Adrenal gland (tissue), 12 donors: Measurements from ENCODE around the gene HOXD11. TPM values are rescaled to one million over a fixed set of nuclear protein-coding genes. Genes with fewer than 3 reads are reported as not detected.

ENCODE experiments used
- DNase-seq, 7 donors: peaks; one replicate each; pipeline ENCODE4 v3.0.0-alpha.2; 2019 to 2020
- H3K27ac ChIP-seq, 5 donors: fragments of 200-600 bp; sonication (generic) in 4 of 5; 1 replicate in 3 of 5; 2 replicates in 2 of 5; pipeline versions ENCODE4 v1.5.1 to v1.8.0; 2016 to 2020; ENCODE audit warnings: mild to moderate bottlenecking in 1 of 5
- H3K27me3 ChIP-seq: fragments of 200-600 bp; 2 replicates; pipeline ENCODE4 v1.8.0; 2021
- H3K36me3 ChIP-seq, 2 donors: fragments of 200-600 bp; replicated peaks in 1 of 2; 1 replicate in 1 of 2; 2 replicates in 1 of 2; pipeline versions ENCODE4 v1.5.1 to v1.8.0; 2018 to 2022
- H3K4me1 ChIP-seq, 2 donors: fragments of 200-600 bp; replicated peaks in 1 of 2; 1 replicate in 1 of 2; 2 replicates in 1 of 2; pipeline versions ENCODE4 v1.5.1 to v1.8.0; 2018 to 2021
- H3K4me3 ChIP-seq, 4 donors: fragments of 200-600 bp; sonication (generic) in 3 of 4; one replicate each; pipeline ENCODE4 v1.5.1; 2016 to 2018
- H3K9me3 ChIP-seq, 3 donors: fragments of 200-600 bp; sonication (generic) in 1 of 3; replicated peaks in 1 of 3; 1 replicate in 2 of 3; 2 replicates in 1 of 3; pipeline versions ENCODE4 v1.5.1 to v1.8.0; 2016 to 2021
- POLR2A ChIP-seq, 2 donors: fragments of 450-650 bp; IDR thresholded peaks; one replicate each; pipeline ENCODE4 v1.6.1; 2017; ENCODE audit warnings: antibody characterized with exemption in 2 of 2, mild to moderate bottlenecking in 2 of 2, moderate library complexity in 1 of 2
- WGBS, 4 donors: extraction: QIAGEN DNeasy Blood & Tissue Kit in 2 of 4; methylation state at CpG; one replicate each; pipeline versions ENCODE4 v1.1.5 to v1.1.7; 2013 to 2017; 5-methylcytosine and 5-hydroxymethylcytosine counted together
- intact Hi-C, 2 donors: fragments of 100-400 bp; cut with DNase I; formaldehyde crosslinking; loops; one replicate each; pipeline versions ENCODE4 v1.14.1 to v1.15.0; 2022 to 2023
- polyA plus RNA-seq, 3 donors: library from polyadenylated mRNA; stranded (reverse); fragments of 200-250 nt in 2 of 3; fragments of 350-450 nt in 1 of 3; fragmentation: Illumina TruSeq in 1 of 3; extraction: RNeasy Lipid Tissue Mini Kit (QIAGEN cat#74804) in 1 of 3; gene quantifications; one replicate each; pipeline ENCODE4 v1.2.3, GENCODE V29; 2013 to 2014
- total RNA-seq, 9 donors: library from RNA; depleted of rRNA in 4 of 9; stranded (reverse); fragments of >200 nt in 4 of 9; fragments of 120-200 nt in 1 of 9; fragmentation: NEBNext Ultra II Directional in 1 of 9; extraction: Animal tissue kit (Norgen Biotek cat#: 25700) in 1 of 9; gene quantifications; one replicate each; pipeline versions ENCODE4 v1.1.0 to v1.2.4, GENCODE V29; 2013 to 2023
- TF ChIP-seq, protein P1 (sequence below), 6 experiments: fragments of 450-650 bp in 4 of 6; fragments of 200-600 bp in 2 of 6; sonication (generic) in 1 of 6; IDR thresholded peaks; 1 replicate in 5 of 6; 2 replicates in 1 of 6; pipeline versions ENCODE4 v1.5.1 to v1.8.0; 2016 to 2021; ENCODE audit warnings: antibody characterized with exemption in 6 of 6, mild to moderate bottlenecking in 2 of 6, moderate library complexity in 1 of 6
- donor health status: healthy with polysubstance abuse.
- donor health status: Bipolar disorder and iron deficiency.
- donor health status: DM: yes; HTN: yes; CAD: no.
- donor health status: DM: no; HTN: no; CAD: no.
- donor health status: DM: no; HTN: no; CAD: no.
- donor health status: DM: yes; HTN: yes; CAD: no.

Gene HOXD11
- total and polyA plus RNA-seq, 12 donors = not detected

- Histone ChIP-seq H3K36me3 (peaks cover 0 to 2% of the 10 kb centered on the region in 2 donors), H3K27me3 (no peaks in the 10 kb centered on the region), H3K27ac (peak overlapping the region; percentile 66 to 99 (median 89)), H3K4me1 (peaks cover 17 to 40% of the 10 kb centered on the region in 2 donors), H3K9me3 (no peaks in the 10 kb centered on the region), H3K4me3 (peak overlapping the region in 2 of 4 donors; percentile 42 to 78)
- intact Hi-C loops = no loop called here
- no peak for TF ChIP-seq POLR2A (IDR thresholded peaks at IDR 0.05)
- TF ChIP-seq, protein P1, sequence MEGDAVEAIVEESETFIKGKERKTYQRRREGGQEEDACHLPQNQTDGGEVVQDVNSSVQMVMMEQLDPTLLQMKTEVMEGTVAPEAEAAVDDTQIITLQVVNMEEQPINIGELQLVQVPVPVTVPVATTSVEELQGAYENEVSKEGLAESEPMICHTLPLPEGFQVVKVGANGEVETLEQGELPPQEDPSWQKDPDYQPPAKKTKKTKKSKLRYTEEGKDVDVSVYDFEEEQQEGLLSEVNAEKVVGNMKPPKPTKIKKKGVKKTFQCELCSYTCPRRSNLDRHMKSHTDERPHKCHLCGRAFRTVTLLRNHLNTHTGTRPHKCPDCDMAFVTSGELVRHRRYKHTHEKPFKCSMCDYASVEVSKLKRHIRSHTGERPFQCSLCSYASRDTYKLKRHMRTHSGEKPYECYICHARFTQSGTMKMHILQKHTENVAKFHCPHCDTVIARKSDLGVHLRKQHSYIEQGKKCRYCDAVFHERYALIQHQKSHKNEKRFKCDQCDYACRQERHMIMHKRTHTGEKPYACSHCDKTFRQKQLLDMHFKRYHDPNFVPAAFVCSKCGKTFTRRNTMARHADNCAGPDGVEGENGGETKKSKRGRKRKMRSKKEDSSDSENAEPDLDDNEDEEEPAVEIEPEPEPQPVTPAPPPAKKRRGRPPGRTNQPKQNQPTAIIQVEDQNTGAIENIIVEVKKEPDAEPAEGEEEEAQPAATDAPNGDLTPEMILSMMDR (IDR thresholded peaks at IDR 0.05) = no peak
- DNase-seq = peak in 2 of 7 donors; percentile 16 to 46
- 17 to 36% (median 22%) methylated on average over 15 of the region's 15 CpGs for WGBS, 4 donors
Observed at GRCh38 chr2:176130957-176131847, 24.1 kb downstream of the HOXD11 start.

DNA sequence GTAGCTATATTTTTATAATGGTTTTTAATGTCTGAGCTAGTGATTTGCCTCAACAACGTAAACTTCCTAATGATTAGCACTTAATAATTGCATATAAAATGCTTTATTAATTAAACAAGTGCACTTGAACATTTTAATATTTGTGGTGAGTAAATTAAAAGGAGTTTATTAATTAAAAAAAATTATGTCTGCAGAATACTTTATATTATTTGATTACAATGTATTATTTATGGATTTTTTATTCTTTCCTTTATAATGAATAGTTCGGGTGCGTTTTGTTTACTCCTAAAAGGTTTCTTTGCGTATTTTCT, 24.7 kb downstream of the HOXD11 start:
- intact Hi-C loops = no loop called here
- peak overlapping the region in 4 of 5 donors; percentile 62 to 97 (median 78) for H3K27ac ChIP-seq
- peak overlapping the region in 2 of 4 donors; percentile 42 to 78 for H3K4me3 ChIP-seq
- WGBS, 4 donors = 32 to 56% (median 48%) methylated on average over 4 of the region's 4 CpGs
- peaks cover 17 to 39% of the 10 kb centered on the region in 2 donors for H3K4me1 ChIP-seq
- no peak for DNase-seq
- no peaks in the 10 kb centered on the region for H3K9me3 ChIP-seq
- TF ChIP-seq POLR2A (IDR thresholded peaks at IDR 0.05) = no peak
- TF ChIP-seq, protein P1 (IDR thresholded peaks at IDR 0.05) = no peak
- peaks cover 0 to 2% of the 10 kb centered on the region in 2 donors for H3K36me3 ChIP-seq
- no peaks in the 10 kb centered on the region for H3K27me3 ChIP-seq

DNA sequence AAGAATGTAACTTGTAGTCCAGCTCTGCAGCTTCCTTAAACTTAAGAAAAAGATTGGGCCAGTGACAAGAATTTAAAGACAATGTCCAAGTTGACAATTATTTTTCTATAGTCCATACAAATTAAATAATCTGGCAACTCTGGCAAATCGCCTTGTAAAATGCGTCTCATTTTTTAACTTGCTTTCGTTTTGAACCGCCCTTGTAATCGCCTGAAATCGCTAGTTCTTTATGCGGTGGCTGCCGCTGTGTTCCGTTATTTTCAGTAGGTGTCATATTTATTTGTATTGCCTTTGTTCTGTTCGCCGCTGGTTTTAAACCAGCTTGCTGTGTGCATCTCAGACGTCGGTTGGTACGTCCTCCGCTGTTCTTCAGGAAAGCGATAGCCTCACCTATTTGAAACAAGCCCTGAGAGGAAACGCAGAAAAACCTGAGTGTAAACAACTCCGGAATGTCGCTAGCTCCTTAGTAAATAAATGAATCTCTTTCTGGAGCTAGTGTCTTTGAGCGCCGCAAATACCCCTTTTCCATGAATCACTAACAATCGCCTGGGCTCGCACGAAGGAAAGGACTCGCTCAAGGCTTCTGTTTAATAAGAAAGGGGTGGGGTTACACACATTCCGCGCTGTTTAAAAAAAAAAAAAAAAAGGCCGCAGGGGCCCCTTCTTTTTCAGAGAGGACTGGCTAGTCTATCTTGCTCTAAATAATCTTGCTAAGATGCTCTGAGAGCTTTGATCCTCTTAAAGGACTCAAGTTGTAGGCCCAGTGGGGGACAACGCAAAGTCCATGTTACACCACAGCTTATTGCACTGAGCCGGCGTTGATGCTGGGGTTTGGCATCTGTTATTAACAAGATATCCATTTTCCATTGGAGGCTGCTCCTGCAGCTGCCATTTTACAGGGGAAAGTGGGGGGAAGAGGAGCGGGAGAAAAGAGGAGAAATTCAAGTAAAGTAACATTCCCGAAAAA, 25.4 kb downstream of the HOXD11 start:
- DNase-seq = peak in 4 of 7 donors; percentile 10 to 58 (median 34)
- Histone ChIP-seq H3K4me1 (peaks cover 17 to 33% of the 10 kb centered on the region in 2 donors), H3K4me3 (peak overlapping the region in 2 of 4 donors; percentile 42 to 78), H3K27ac (peak overlapping the region; percentile 37 to 97 (median 65)), H3K36me3 (peaks cover 0 to 2% of the 10 kb centered on the region in 2 donors), H3K27me3 (no peaks in the 10 kb centered on the region), H3K9me3 (no peaks in the 10 kb centered on the region)
- intact Hi-C loops = no loop called here
- WGBS, 4 donors = 35 to 67% (median 45%) methylated on average over 33 of the region's 33 CpGs
- peak in 1 of 2 donors; percentile 12 for TF ChIP-seq POLR2A (IDR thresholded peaks at IDR 0.05)
- TF ChIP-seq, protein P1 (IDR thresholded peaks at IDR 0.05) = no peak

GRCh38 chr2:176133389-176133788, 26.3 kb downstream of the HOXD11 start:
- H3K4me3 ChIP-seq = no peak overlapping the region
- H3K9me3 ChIP-seq = no peaks in the 10 kb centered on the region
- intact Hi-C loops = no loop called here
- TF ChIP-seq, protein P1 (IDR thresholded peaks at IDR 0.05) = no peak
- TF ChIP-seq POLR2A (IDR thresholded peaks at IDR 0.05) = no peak
- H3K36me3 ChIP-seq = peaks cover 0 to 2% of the 10 kb centered on the region in 2 donors
- DNase-seq = peak in 2 of 7 donors; percentile 27 to 57
- peak overlapping the region in 3 of 5 donors; percentile 65 to 97 (median 89) for H3K27ac ChIP-seq
- peaks cover 21 to 39% of the 10 kb centered on the region in 2 donors for H3K4me1 ChIP-seq
- H3K27me3 ChIP-seq = no peaks in the 10 kb centered on the region
